IPS DF 6.9 (cell line): ENCODE measurements around the gene TTLL5.

ENCODE experiments used
- DNase-seq: peaks from one replicate; pipeline ENCODE4 v3.0.0-alpha.2; 2013; ENCODE audit warnings: low read depth, low spot score
- H3K27ac ChIP-seq: one replicate; pipeline ENCODE4 v1.5.1; 2013; ENCODE audit warnings: low read length, control low read depth
- H3K27me3 ChIP-seq: 2 replicates; pipeline ENCODE4 v1.6.1; 2013; ENCODE audit warnings: mild to moderate bottlenecking, low read length; ENCODE audit not compliant: control insufficient read depth, insufficient read depth
- H3K36me3 ChIP-seq: 2 replicates; pipeline ENCODE4 v1.6.1; 2013; ENCODE audit warnings: low read length; ENCODE audit not compliant: control insufficient read depth, insufficient read depth
- H3K4me1 ChIP-seq: 2 replicates; pipeline ENCODE4 v1.6.1; 2013; ENCODE audit warnings: low read length; ENCODE audit not compliant: control insufficient read depth, insufficient read depth
- H3K4me3 ChIP-seq: 2 replicates; pipeline ENCODE4 v1.5.1; 2013; ENCODE audit warnings: mild to moderate bottlenecking, low read length
- H3K9me3 ChIP-seq: 2 replicates; pipeline ENCODE4 v1.6.1; 2013; ENCODE audit warnings: low read length, inconsistent platforms; ENCODE audit not compliant: control insufficient read depth, insufficient read depth
- WGBS: extraction: QIAGEN DNeasy Blood & Tissue Kit; methylation state at CpG from one replicate; pipeline ENCODE4 v1.1.7; 2013; ENCODE audit warnings: mixed read lengths, missing lambda C conversion rate; ENCODE audit not compliant: insufficient read length, insufficient coverage; 5-methylcytosine and 5-hydroxymethylcytosine counted together

The TTLL5 gene

DNA sequence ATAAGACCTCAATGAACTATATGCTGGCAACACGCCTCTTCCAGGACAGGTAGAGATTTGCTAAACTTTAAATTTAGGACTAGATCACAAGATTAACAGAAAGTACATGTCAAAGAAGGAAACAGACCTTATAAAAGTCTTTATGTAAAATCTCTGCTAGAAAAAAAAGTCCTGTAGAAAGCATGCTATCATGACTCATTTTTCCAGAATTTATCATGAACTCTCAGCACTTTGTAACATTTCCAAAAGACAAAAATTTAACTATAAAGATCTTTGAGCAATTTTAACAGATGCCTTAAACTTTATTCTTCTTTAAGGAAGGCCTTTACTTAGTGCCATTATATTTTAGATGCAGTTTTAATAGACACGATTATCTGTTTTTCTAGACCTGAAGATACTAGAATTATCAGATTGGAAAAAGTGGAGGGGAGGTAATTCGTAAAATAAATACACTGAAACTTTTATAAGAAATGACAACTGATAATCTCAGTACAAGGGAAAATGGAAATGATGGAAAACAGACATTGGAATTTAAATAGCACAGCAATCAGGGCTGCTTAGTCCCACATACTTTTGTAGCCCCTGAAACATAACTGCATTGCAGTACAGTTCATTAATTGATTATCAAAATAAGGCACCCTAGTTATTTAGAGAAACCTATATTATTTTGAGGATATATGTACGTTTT, 92.0 kb downstream of the TTLL5 start:
- no peaks in the 10 kb centered on the region for H3K9me3 ChIP-seq
- no peaks in the 10 kb centered on the region for H3K27me3 ChIP-seq
- no peaks in the 10 kb centered on the region for H3K36me3 ChIP-seq
- no peak overlapping the region for H3K27ac ChIP-seq
- H3K4me3 ChIP-seq = no peak overlapping the region
- H3K4me1 ChIP-seq = peaks cover 1% of the 10 kb centered on the region; the same call in 1 of the 2 replicates
- WGBS = no CpG with 5 or more reads among the region's 4 CpGs
- DNase-seq = no peak

DNA sequence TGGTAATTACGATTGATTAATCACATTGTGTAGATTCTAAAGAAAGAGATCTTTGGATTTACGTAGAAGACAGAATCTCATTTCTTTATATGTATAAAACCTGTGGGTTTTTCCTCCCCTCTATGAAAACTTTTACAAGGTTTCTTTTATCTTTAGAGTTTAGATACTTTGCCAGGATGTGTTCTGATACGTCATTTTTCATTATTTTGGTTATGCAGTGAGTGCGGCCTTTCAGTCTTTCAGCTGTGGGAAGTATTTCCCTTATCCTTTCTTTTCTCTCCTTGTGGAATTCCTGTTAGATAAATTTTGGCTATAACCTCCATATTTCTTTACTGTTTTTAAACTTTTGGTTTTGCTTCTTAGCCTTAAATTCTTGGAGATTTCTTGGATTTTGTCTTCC, 92.7 kb downstream of the TTLL5 start:
- Histone ChIP-seq H3K4me3 (no peak overlapping the region), H3K9me3 (no peaks in the 10 kb centered on the region)
- no CpG with 5 or more reads among the region's 4 CpGs for WGBS

DNA sequence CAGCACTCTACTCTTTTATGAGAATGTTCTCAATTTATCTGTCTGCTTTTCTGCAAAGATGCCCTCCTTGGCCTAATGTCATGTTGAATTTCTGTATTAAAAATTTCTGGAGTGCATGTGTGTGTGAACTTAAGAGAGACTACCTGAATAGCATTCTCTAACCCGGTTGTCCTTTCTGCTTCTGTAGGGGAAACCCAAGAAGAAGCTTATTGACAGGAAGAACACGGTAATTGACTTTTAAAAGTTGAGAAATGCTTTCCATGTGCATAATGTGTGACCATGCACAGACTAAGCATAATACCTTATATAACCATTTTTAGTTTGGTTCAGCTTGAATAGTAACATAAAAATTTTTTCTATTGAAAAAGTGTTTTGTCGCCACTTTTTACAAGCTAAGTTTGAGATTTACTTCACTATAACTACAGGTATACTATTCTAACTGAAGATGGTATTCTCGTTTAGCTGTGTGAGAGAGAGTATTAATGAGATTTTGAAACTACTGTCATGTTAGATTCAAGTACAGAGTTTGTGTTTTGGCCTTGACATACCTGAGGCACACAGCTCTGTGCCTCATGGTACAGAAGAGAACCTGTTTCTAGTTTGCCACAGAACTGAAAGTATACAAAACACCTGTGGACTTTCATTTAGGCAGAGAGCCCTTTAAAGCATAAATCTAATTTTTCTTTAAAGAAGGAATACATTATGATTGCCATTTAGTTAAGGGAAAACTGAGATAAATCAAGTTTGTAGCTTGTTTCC, 96.8 kb downstream of the TTLL5 start:
- H3K27me3 ChIP-seq = no peaks in the 10 kb centered on the region
- no peak overlapping the region for H3K4me3 ChIP-seq
- peaks cover 1% of the 10 kb centered on the region; the same call in 1 of the 2 replicates for H3K4me1 ChIP-seq
- H3K27ac ChIP-seq = no peak overlapping the region
- H3K9me3 ChIP-seq = no peaks in the 10 kb centered on the region
- DNase-seq = no peak
- no peaks in the 10 kb centered on the region for H3K36me3 ChIP-seq
- no CpG with 5 or more reads among the region's 4 CpGs for WGBS

More for the DNA sequence above, 92.7 kb downstream of the TTLL5 start:
- Histone ChIP-seq H3K27me3 (no peaks in the 10 kb centered on the region), H3K36me3 (no peaks in the 10 kb centered on the region), H3K4me1 (peaks cover 1% of the 10 kb centered on the region; the same call in 1 of the 2 replicates), H3K27ac (no peak overlapping the region)
- DNase-seq = no peak

DNA sequence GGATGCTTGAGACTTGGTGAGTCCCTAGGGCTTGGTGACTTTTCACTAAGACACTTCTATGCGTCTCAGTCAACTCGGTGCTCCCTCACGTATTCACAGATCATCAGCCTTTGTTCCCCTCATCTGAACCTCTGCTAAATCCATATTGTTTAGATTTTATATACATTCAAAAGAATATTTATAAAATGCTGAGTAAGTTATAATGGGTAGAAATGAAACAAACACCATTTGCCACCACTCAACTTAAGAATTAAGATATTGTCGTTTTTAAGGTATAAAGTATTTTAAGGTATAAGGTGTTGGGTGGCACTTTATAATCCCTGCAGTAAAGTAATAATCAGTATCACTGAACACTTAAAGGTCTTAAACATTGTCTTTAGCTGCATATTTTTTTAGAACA, 103.0 kb downstream of the TTLL5 start:
- Histone ChIP-seq H3K4me1 (no peaks in the 10 kb centered on the region), H3K27ac (no peak overlapping the region)
- WGBS = no CpG with 5 or more reads among the region's 4 CpGs

DNA sequence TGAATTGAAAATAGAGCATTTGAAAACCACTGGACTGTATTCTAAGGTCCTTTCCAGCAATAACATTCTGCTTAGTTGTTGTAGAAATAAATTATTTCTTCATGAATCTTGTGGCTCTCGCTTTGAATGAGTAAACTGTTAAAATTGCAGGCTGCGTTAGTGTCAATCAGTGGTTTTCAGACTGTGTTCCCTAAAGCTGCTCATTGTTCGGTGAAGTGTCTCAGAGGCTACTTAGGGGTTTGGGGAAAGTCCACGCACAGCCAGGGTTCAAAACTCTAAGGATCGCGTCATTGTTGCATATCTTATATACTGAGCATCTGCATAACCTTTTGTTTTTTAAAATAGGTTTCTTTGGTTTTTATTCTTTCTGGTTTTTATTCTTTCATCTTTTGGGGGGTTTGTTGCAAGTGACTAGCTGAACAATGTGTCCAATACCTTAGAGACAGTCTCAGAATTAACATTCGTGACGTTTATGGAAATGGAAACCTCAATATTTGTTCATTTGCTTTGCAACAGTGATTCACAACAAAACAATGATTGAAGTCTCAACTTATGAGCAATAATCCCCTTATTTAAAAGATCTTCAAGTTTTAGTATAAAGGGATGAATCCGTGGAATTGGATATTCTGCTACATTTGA, 108.1 kb downstream of the TTLL5 start:
- no peak overlapping the region for H3K27ac ChIP-seq
- H3K9me3 ChIP-seq = no peaks in the 10 kb centered on the region
- no CpG with 5 or more reads among the region's 9 CpGs for WGBS
- no peak overlapping the region for H3K4me3 ChIP-seq
- no peaks in the 10 kb centered on the region for H3K27me3 ChIP-seq
- no peak for DNase-seq
- H3K4me1 ChIP-seq = no peaks in the 10 kb centered on the region
- H3K36me3 ChIP-seq = no peaks in the 10 kb centered on the region

More for the DNA sequence above, 103.0 kb downstream of the TTLL5 start:
- no peaks in the 10 kb centered on the region for H3K36me3 ChIP-seq
- no peaks in the 10 kb centered on the region for H3K27me3 ChIP-seq
- no peaks in the 10 kb centered on the region for H3K9me3 ChIP-seq
- DNase-seq = no peak
- H3K4me3 ChIP-seq = no peak overlapping the region

DNA sequence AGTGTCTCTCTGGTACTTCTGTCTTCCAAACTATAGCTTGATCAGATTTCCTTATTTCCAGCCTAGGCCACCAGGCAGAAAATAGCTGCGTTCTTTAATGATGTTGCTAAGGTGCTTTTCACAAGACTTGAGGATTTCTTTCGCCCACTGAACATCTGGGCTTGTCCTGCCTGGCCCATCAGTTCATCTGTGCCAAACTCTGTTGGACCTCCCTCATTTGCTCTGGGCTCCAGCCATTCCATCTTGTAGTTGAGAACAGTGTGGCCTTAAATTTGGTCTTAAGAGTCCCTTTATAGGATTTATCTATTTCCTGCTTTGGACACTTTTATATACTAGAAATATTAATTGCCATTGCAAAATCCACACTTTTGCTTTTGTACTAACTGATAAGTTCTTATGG, 109.6 kb downstream of the TTLL5 start:
- H3K4me1 ChIP-seq = no peaks in the 10 kb centered on the region
- no peaks in the 10 kb centered on the region for H3K36me3 ChIP-seq
- no peak for DNase-seq
- H3K9me3 ChIP-seq = no peaks in the 10 kb centered on the region
- H3K4me3 ChIP-seq = no peak overlapping the region
- H3K27ac ChIP-seq = no peak overlapping the region
- no peaks in the 10 kb centered on the region for H3K27me3 ChIP-seq
- no CpG with 5 or more reads among the region's 2 CpGs for WGBS

DNA sequence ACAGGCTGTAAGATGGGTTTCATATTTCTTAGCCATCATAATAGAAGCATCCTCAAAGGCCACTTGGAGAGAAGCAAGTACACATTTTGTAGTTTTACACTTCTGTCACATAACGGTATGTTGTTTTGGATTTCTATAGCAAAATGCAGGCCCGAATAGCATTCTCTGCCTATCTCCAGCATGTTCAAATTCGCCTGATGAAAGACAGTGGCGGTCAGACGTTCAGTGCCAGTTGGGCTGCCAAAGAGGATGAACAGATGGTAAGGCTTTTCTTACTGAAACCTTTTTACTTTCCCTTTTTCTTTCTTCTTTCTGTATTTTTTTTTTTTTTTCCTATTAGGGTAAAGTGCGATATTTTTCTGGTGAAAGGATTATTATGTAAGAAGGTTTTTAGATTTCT, 110.5 kb downstream of the TTLL5 start:
- no peaks in the 10 kb centered on the region for H3K9me3 ChIP-seq
- no peak overlapping the region for H3K27ac ChIP-seq
- no peak overlapping the region for H3K4me3 ChIP-seq
- no peak for DNase-seq
- H3K27me3 ChIP-seq = no peaks in the 10 kb centered on the region
- no peaks in the 10 kb centered on the region for H3K36me3 ChIP-seq
- no CpG with 5 or more reads among the region's 6 CpGs for WGBS
- no peaks in the 10 kb centered on the region for H3K4me1 ChIP-seq

DNA sequence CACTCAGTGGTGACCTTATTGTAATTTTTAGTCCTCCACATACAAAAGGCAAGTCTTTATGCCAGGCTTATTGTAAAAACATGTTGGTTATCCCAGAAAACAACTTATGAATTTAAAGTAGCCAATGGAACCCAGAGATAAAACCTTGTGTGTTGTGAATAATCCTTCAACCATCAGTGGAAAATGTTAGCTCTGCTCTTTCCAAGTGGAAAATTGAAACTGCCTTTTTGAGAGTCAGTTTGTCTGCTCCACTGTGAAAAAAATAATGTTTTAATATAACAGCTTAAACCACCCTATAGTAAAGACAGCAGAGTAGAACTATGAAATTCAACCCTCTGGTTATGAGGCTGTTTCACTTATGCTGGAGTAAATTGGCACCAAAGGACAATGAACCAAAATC, 112.0 kb downstream of the TTLL5 start:
- Histone ChIP-seq H3K9me3 (no peaks in the 10 kb centered on the region), H3K27me3 (no peaks in the 10 kb centered on the region), H3K27ac (no peak overlapping the region), H3K36me3 (no peaks in the 10 kb centered on the region), H3K4me3 (no peak overlapping the region), H3K4me1 (no peaks in the 10 kb centered on the region)
- DNase-seq = no peak

DNA sequence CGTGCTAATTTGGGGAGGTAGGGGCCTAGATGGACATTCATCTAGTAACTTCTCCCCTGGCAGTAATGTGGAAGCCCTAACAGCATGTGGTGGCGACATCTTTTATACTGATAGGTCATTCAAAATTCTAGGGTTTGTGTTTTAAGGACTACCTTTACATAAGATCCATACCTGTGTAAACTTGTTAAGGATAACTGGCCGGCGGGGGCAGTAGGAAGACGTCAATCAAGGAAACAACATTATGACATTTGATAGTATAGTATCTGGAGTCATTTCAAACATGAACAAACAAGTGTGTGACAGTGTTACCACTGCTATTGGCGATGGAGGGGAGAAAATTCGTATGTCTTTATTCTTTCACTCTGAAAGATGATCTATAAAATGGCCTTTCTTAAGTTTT, 120.0 kb downstream of the TTLL5 start:
- no peaks in the 10 kb centered on the region for H3K27me3 ChIP-seq
- no peak for DNase-seq
- H3K4me3 ChIP-seq = no peak overlapping the region
- whole genome bisulfite sequencing = no CpG with 5 or more reads among the region's 7 CpGs
- no peak overlapping the region for H3K27ac ChIP-seq
- no peaks in the 10 kb centered on the region for H3K9me3 ChIP-seq
- H3K36me3 ChIP-seq = peaks cover 6% of the 10 kb centered on the region; the same call in 1 of the 2 replicates
- H3K4me1 ChIP-seq = no peaks in the 10 kb centered on the region

DNA sequence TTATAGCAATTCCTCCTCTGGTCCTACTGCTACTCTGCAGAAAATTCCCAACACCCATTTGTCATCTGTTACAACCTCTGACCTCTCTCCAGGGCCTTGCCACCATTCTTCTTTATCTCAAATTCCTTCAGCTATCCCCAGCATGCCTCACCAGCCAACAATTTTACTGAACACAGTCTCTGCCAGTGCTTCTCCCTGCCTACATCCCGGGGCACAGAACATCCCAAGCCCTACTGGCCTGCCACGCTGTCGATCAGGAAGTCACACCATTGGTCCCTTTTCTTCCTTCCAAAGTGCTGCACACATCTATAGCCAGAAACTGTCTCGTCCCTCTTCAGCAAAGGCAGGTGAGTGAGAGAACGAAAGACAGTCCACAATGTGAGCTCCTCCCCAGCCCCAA, 122.1 kb downstream of the TTLL5 start:
- Histone ChIP-seq H3K4me3 (no peak overlapping the region), H3K36me3 (peaks cover 6% of the 10 kb centered on the region; the same call in 1 of the 2 replicates), H3K27me3 (no peaks in the 10 kb centered on the region), H3K27ac (no peak overlapping the region), H3K9me3 (no peaks in the 10 kb centered on the region), H3K4me1 (no peaks in the 10 kb centered on the region)
- no peak for DNase-seq
- no CpG with 5 or more reads among the region's 5 CpGs for WGBS
